ENCODE data around the gene IQSEC2.

Gene IQSEC2

GRCh38 chrX:53241558-53241957 is 39.8 kb downstream of the IQSEC2 start:
- DNase-seq: no peak

- no peak for DNase-seq
These were observed 41.9 kb downstream of the IQSEC2 start for GRCh38 chrX:53239474-53239873.

- DNase-seq: no peak
These were observed 44.3 kb downstream of the IQSEC2 start for GRCh38 chrX:53237056-53237455.

GRCh38 chrX:53236025-53236679 is 45.2 kb downstream of the IQSEC2 start:
- no peak for DNase-seq

GRCh38 chrX:53235566-53235965 is 45.8 kb downstream of the IQSEC2 start:
- DNase-seq: no peak

GRCh38 chrX:53234484-53234883 is 46.9 kb downstream of the IQSEC2 start:
- DNase-seq: no peak

- no peak for DNase-seq
These were observed 47.8 kb downstream of the IQSEC2 start for GRCh38 chrX:53233536-53233935.

- DNase-seq: no peak
These were observed 51.3 kb downstream of the IQSEC2 start for GRCh38 chrX:53230116-53230515.

GRCh38 chrX:53227224-53227765 is 54.1 kb downstream of the IQSEC2 start:
- DNase-seq: no peak

- DNase-seq: peak; percentile 40 to 72
These were observed 56.3 kb downstream of the IQSEC2 start, which contains the start of gene KDM5C for GRCh38 chrX:53224860-53225797. TSS of gene KDM5C (minus strand) at chrX:53225207. CDS start at chrX:53224889, 318 bp downstream.

GRCh38 chrX:53223955-53224859 is 57.2 kb downstream of the IQSEC2 start:
- DNase-seq: peak in 1 of 2 experiments; percentile 2

GRCh38 chrX:53223068-53223693 is 58.2 kb downstream of the IQSEC2 start:
- DNase-seq: no peak
